Omental fat pad (tissue), 4 donors: ENCODE results near the gene ARHGEF4. TPM values are rescaled to one million over a fixed set of nuclear protein-coding genes. Genes with fewer than 3 reads are reported as not detected.

Source experiments
- ATAC-seq: fragments of 150-250 bp; one replicate; pipeline ENCODE4 v1.9.1; 2016; ENCODE audit warnings: mild to moderate bottlenecking, moderate library complexity; ENCODE audit not compliant: low FRiP score
- DNase-seq: peaks from one replicate; pipeline ENCODE4 v3.0.0-alpha.2; 2019; ENCODE audit warnings: low spot score
- total RNA-seq, 4 donors: library from RNA; depleted of rRNA; stranded (reverse); fragments of >200 nt; gene quantifications; one replicate each; pipeline ENCODE4 v1.1.0, GENCODE V29; 2016
- TF ChIP-seq, protein P1 (sequence below), 3 donors: fragments of 450-650 bp; IDR thresholded peaks; one replicate each; pipeline ENCODE4 v1.5.1; 2016 to 2017; ENCODE audit warnings: antibody characterized with exemption in 3 of 3, mild to moderate bottlenecking in 3 of 3, moderate library complexity in 2 of 3

ARHGEF4 gene
- total RNA-seq, 4 donors from 2014 or later: 2.0 to 18.0 (median 15.0) TPM

DNA sequence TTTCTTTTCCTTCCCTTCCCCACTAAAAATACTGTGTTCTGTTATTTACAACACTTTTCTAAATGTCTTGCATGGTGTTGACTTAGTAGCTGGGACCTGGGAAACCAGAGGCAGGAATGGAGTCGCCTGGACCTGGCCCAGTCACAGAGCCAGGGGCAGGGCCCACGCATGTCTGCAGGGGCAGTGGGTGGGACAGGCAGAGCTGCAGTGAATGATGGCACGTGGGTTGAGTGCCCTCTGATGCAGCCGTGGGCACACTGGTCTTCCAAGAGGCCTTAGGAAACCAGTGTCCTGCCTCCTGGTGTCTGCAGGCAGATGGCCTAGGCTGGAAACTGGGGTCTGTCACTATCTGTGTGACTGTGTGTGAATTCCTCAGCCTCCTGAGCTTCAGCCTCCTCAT, 46.8 kb downstream of the ARHGEF4 start:
- ATAC-seq (no peak), DNase-seq (no peak)
- TF ChIP-seq, protein P1, sequence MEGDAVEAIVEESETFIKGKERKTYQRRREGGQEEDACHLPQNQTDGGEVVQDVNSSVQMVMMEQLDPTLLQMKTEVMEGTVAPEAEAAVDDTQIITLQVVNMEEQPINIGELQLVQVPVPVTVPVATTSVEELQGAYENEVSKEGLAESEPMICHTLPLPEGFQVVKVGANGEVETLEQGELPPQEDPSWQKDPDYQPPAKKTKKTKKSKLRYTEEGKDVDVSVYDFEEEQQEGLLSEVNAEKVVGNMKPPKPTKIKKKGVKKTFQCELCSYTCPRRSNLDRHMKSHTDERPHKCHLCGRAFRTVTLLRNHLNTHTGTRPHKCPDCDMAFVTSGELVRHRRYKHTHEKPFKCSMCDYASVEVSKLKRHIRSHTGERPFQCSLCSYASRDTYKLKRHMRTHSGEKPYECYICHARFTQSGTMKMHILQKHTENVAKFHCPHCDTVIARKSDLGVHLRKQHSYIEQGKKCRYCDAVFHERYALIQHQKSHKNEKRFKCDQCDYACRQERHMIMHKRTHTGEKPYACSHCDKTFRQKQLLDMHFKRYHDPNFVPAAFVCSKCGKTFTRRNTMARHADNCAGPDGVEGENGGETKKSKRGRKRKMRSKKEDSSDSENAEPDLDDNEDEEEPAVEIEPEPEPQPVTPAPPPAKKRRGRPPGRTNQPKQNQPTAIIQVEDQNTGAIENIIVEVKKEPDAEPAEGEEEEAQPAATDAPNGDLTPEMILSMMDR (IDR thresholded peaks at IDR 0.05): no peak

DNA sequence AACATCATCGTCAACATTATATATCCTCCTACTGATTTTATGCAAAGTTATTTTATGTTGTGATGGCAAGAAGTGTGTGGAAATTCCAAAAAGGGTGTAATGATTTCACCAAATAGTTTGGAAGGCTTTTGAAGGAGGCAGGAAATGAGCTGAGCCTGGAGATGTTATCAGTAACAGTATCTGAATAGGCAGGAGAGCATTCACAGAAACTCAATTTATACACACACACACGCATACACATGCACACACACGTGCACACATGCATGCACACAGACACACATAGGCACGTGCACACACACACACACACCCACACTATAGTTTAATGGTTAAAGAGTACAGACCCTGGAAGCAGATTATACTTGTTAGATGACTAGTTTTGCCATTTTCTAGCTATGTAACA, 47.3 kb downstream of the ARHGEF4 start:
- ATAC-seq (no peak), DNase-seq (no peak)

DNA sequence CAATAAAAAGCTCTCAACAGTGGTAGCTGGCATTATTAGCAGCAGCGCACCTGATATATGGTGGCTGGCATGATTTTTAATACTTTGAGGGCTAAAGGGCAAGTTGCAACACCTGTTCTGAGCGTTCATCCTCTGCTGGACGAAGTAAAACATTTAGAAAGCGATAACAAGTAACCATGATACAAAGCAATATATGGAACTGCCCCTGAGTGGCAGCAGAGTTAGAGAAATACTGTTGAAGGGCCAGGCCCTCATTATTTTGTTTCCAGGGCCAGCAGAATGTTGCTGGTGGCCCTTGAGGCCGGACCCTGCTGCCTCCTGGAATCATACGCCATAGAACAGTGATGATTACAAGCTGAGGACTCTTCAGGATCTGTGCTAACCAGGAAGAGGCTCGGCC, 47.8 kb downstream of the ARHGEF4 start:
- TF ChIP-seq, protein P1 (IDR thresholded peaks at IDR 0.05): no peak
- ATAC-seq (no peak), DNase-seq (no peak)

More for the DNA sequence above, 47.3 kb downstream of the ARHGEF4 start:
- TF ChIP-seq, protein P1 (IDR thresholded peaks at IDR 0.05): no peak

DNA sequence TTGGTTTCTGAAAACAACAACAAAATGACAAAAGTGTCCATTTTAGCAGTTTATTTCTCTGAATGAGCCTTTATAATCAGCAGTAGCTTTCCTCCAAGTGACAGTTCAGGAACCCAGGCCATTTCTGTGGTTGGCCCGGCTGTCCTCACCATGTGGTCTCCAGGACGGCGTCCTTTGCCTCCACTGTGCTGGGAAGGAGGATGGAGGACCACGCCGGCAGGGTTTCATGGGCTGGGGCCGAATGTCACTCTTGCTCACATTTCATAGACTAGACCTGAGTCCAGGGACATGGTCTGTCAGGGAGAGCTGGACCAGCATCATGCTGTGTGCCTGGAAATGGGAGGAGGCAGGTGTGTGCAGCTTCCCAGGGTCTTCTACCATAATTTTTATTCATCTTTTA, 50.9 kb downstream of the ARHGEF4 start:
- no peak for DNase-seq
- no peak for ATAC-seq
- TF ChIP-seq, protein P1 (IDR thresholded peaks at IDR 0.05): no peak

DNA sequence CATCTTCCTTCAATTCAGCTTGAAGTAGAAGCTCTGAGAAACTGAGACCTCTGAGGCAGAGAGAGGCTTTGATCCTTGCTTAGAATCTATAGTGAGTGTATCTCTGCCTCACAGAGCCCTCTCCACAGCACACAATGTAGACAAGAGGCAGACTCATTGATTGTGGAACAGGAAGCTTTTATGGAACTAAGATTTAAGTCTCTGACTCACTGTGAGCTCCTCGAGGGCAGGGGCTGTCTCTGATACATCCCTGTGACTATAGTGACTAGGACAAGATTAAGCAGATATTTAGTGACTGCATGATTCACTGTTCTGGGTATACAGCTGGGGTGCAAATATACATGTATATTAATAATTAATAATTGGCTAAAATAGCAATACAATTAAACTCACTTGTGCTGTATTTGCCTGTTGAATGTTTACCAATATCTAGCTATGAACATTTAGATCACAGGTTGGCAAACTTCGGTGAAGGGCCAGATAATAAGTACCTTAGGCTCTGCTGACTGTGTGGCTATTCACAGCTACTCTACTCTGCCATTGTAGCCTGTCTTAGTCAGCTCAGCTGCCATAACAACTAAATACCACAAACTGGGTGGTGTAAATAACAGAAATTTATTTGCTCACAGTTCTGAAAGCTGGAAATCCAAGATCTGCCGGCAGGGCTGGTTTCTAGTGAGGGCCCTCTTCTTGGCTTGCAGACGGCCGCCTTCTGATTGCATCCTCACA, 54.4 kb downstream of the ARHGEF4 start:
- no peak for ATAC-seq
- TF ChIP-seq, protein P1 (IDR thresholded peaks at IDR 0.05): no peak
- no peak for DNase-seq

DNA sequence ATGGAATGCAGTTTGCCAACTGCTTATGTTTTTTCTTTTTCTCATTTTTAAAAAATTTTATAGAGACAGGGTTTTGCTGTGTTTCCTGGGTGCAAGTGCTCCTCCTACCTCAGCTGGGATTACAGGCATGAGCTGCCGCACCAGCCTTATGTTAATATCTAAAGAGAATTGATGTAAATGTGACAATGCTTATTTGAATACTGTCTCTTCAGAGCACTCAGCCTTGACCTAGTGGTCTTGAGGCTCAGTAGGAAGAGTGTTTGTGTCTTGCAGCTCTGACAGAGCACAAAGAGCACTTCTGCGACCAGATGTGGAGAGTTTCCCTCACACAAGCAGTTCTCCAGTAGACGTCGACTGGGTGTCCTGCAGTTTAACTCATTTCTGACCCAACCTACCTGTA, 55.3 kb downstream of the ARHGEF4 start:
- TF ChIP-seq, protein P1 (IDR thresholded peaks at IDR 0.05): no peak
- ATAC-seq: no peak
- no peak for DNase-seq
